HG02870 (cell line): ENCODE measurements around the gene FAM25A.
"Not testable (repeated sequence)": the region's sequence is repeated elsewhere in the genome, so short reads cannot be mapped to it uniquely, and the experiment has no call there.

ENCODE experiments used
- ATAC-seq: cut with Tn5 transposase; IDR thresholded peaks from one replicate; pipeline ENCODE4 v1.9.1; 2021; ENCODE audit warnings: mild to moderate bottlenecking, moderate library complexity; ENCODE audit not compliant: unreplicated experiment

The FAM25A gene

GRCh38 chr10:87009134-87009696 is 10.9 kb upstream of the FAM25A start:
- not testable (repeated sequence) for ATAC-seq

GRCh38 chr10:87013528-87013927 is 6.6 kb upstream of the FAM25A start:
- ATAC-seq = not testable (repeated sequence)

- not testable (repeated sequence) for ATAC-seq
These were observed 4.9 kb upstream of the FAM25A start for GRCh38 chr10:87014986-87015716.

GRCh38 chr10:87018127-87018526 is 2.0 kb upstream of the FAM25A start:
- ATAC-seq = not testable (repeated sequence)

- not testable (repeated sequence) for ATAC-seq
These were observed 1.0 kb upstream of the FAM25A start for GRCh38 chr10:87019066-87019465.

GRCh38 chr10:87019504-87019903 is 590 bp upstream of the FAM25A start:
- ATAC-seq = not testable (repeated sequence)

GRCh38 chr10:87025285-87025958 is 5.3 kb downstream of the FAM25A start:
- ATAC-seq = not testable (repeated sequence)

- not testable (repeated sequence) for ATAC-seq
These were observed 6.8 kb downstream of the FAM25A start for GRCh38 chr10:87026747-87027508.

GRCh38 chr10:87030419-87030818 is 10.3 kb downstream of the FAM25A start:
- ATAC-seq = not testable (repeated sequence)

GRCh38 chr10:87030912-87031635 is 11.0 kb downstream of the FAM25A start:
- no peak for ATAC-seq

GRCh38 chr10:87036623-87037022 is 16.5 kb downstream of the FAM25A start:
- ATAC-seq = no peak

- ATAC-seq = no peak
These were observed 18.2 kb downstream of the FAM25A start for GRCh38 chr10:87038286-87038717.

- no peak for ATAC-seq
These were observed 18.7 kb downstream of the FAM25A start for GRCh38 chr10:87038786-87039185.

- not testable (repeated sequence) for ATAC-seq
These were observed 23.5 kb downstream of the FAM25A start for GRCh38 chr10:87043579-87043978.

GRCh38 chr10:87045434-87045938 is 25.4 kb downstream of the FAM25A start:
- ATAC-seq = no peak

GRCh38 chr10:87053111-87053510 is 33.0 kb downstream of the FAM25A start:
- no peak for ATAC-seq

- ATAC-seq = no peak
These were observed 33.6 kb downstream of the FAM25A start for GRCh38 chr10:87053577-87054181.

- no peak for ATAC-seq
These were observed 34.5 kb downstream of the FAM25A start for GRCh38 chr10:87054373-87055295.

GRCh38 chr10:87058171-87058570 is 38.1 kb downstream of the FAM25A start:
- ATAC-seq = no peak
